Measurements from ENCODE around the gene TRIM24.
"Not testable (repeated sequence)": the region's sequence is repeated elsewhere in the genome, so short reads cannot be mapped to it uniquely, and the experiment has no call there.

Gene TRIM24

GRCh38 chr7:138460649-138461607 lies 869 bp downstream of the TRIM24 start:
- peak; percentile 65 for DNase-seq

- DNase-seq: not testable (repeated sequence)
Observed at GRCh38 chr7:138463291-138463618, 3.2 kb downstream of the TRIM24 start.

GRCh38 chr7:138465046-138465445 lies 5.0 kb downstream of the TRIM24 start:
- no peak for DNase-seq

DNA sequence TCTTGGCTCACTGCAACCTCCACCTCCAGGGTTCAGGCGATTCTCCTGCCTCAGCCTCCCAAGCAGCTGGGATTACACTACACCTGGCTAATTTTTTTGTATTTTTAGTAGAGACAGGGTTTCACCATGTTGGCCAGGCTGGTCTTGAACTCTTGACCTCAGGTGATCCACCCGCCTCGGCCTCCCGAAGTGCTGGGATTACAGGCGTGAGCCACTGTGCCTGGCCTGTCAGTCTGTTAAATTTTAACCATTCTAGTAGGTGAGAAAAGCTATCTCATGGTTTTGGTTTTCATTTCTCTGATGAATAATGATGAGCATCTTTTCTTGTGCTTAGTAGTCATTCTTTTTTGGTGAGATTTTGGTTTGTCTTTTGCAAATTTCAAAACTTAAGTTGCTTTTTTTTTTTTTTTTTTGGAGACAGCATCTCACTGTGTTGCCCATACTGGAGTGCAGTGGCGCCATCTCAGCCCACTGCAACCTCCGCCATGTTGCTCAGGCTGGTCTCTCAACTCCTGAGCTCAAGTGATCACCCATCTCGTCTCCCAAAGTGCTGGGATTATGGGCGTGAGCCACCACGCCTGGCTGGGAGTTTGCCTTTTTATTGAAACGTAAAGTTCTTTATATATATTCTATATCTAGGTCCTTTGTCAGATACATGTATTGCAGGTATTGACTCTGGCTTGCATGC lies 6.2 kb downstream of the TRIM24 start:
- not testable (repeated sequence) for DNase-seq

- DNase-seq: no peak
Observed at GRCh38 chr7:138468244-138469123, 8.4 kb downstream of the TRIM24 start.

GRCh38 chr7:138470391-138471157 lies 10.5 kb downstream of the TRIM24 start:
- DNase-seq: no peak

GRCh38 chr7:138472292-138473079 lies 12.4 kb downstream of the TRIM24 start:
- no peak for DNase-seq

GRCh38 chr7:138475377-138475776 lies 15.3 kb downstream of the TRIM24 start:
- DNase-seq: no peak

DNA sequence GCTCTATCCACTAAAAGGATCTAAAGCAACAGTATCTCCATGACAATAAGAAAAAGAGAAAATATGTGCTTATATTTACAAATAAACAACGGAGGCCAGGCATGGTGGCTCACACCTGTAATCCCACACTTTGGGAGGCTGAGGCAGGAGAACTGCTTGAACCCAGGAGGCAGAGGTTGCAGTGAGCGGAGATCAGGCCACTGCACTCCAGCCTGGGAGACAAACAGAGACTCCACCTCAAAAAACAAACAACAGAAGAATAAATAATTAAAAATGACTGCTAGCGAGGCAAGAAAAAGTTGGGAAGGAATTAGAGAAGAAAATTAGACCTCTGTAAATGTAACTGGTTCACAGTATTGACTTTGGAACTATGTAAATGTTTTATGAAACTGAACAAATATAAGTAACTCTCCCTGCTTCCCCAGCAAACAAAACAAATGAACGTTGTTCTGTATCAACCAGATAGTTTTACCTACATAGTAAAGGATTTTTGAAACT lies 17.1 kb downstream of the TRIM24 start:
- DNase-seq: no peak

GRCh38 chr7:138477581-138477980 lies 17.5 kb downstream of the TRIM24 start:
- no peak for DNase-seq

- no peak for DNase-seq
Observed at GRCh38 chr7:138478499-138478908, 18.4 kb downstream of the TRIM24 start.

DNA sequence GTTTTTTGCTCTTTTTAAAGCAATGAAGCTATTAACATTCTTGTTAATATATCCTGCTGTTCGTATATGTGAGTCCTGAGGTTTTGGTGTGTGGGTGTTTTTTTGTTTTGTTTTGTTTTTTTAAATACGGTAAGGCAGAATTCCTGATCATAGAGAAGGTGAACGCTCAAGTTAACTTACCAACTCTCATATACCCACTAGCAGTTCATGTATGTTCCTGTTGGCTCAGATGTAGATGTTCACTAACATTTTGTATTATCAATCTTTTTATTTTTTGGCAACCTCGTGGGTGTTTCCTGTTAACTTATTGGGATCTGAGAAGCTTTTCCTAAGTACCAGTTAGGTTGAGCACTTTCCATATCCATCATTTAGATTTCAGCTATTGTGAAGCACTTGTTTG lies 20.5 kb downstream of the TRIM24 start:
- DNase-seq: no peak

DNA sequence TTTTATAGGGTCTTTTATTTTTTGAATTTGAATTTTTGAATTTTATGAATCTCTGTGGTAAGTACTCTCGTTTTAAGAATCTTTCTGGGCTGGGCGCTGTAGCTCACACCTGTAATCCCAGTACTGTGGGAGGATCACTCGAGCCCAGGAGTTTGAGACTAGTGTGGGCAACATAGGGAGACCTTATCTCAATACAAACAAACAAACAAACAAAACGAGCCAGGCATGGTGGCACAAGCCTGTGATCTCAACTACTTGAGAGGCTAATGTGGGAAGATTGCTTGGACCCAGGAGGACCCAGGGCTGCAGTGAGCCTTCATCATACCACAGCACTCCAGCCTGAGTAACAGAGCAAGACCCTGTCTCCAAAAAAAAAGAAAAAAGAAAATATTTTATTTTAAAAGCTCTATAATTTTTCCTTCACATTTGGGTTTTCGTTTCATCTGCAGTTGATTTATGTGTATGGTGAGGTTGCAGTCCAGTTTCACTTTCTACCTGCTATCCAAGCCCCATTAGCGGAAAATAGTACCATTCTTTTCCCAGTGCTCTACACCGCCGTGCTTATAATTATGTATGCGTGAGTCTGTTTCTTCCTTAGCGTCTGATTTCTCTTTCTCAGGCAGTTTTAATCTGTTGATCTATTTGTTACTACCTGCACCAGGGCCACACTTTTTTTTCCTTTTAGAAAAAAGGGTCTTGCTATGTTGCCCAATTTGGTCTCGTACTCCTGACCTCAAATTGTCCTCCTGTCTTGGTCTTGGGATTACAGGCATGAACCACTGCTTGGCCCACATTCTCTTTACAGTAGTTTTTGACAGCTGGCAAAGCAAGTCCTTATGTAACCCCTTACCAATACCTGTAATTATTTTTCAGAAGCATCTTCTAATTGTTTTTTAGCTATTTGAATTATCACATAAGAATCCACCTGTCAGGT lies 21.7 kb downstream of the TRIM24 start:
- DNase-seq: no peak

- DNase-seq: no peak
Observed at GRCh38 chr7:138483531-138483930, 23.5 kb downstream of the TRIM24 start.

GRCh38 chr7:138485508-138485907 lies 25.4 kb downstream of the TRIM24 start:
- not testable (repeated sequence) for DNase-seq

GRCh38 chr7:138489139-138489538 lies 29.1 kb downstream of the TRIM24 start:
- not testable (repeated sequence) for DNase-seq

DNA sequence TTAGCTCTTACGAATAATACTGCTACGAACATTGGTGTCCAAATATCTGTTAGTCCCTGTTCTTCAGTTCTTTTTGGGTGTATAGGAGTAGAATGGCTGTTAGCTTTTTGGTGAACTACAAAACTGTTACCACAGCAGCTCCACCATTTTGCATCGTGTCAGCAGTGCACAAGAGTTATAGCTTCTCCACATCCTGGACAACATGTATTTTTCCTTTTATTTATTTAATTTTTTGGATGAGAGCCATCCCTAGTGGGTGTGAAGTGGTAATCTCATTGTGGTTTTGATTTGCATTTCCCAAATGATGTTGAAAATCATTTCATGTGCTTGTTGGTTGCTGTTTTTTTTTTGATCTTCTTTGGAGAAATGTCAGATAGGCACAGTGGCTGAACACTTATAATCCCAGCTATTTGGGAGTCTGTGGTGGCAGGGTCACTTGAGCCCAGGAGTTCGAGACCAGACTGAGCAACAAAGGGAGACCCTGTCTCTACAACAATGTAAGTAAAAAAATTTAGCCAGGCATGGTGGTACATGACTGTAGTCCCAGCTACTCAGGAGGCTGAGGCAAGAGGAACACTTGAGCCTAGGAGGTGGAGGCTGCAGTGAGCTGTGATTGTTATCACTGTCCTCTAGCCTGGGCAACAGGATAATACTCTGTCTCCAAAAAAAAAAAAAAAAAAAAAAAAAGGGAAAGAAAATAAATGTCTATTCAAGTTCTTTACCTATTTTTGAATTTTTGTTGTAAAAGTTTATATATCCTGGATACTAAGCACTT lies 31.7 kb downstream of the TRIM24 start:
- no peak for DNase-seq

DNA sequence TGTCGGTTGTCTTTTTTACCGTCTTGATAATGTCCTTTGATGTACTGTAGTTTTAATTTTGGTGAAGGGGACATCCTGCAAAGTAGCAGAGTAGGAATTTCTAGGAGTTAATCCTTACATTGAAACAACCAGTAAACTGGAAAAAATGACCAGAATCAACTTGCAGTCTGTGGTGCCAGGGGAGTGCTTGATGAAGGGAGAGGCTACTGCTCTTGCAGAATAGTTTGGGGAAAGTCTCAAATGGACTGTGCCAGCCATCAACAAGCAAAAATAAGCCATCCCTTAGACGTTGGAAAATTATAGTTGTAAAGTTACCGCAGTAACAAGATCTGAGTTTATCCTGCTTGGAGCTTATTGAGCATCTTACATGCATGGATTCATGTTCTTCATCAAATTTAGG lies 32.4 kb downstream of the TRIM24 start:
- no peak for DNase-seq

GRCh38 chr7:138493535-138493934 lies 33.5 kb downstream of the TRIM24 start:
- no peak for DNase-seq
